ENCODE measurements around the gene TRPM1. TPM values are rescaled to one million over a fixed set of nuclear protein-coding genes. Genes with fewer than 3 reads are reported as not detected.

Gene TRPM1
- total and polyA plus RNA-seq, 2 donors (not counting 1 experiment from before 2014, with no cell fraction given): not detected

GRCh38 chr15:30954674-30955073 is 146.9 kb downstream of the TRPM1 start:
- H3K4me3 ChIP-seq (replicated peaks in 1 of 4; ENCODE audit: control extremely low read depth in 1 of 4, insufficient read depth in 1 of 4, low read depth in 3 of 4, low read length in 4 of 4): no peak overlapping the region
- H3K4me2 ChIP-seq (ENCODE audit: extremely low read depth, insufficient read depth, low read length): no peak overlapping the region
- H3K27me3 ChIP-seq (ENCODE audit: control insufficient read depth, insufficient read depth, low read length): no peaks in the 10 kb centered on the region
- H3K9ac ChIP-seq (ENCODE audit: insufficient read depth, low read length): no peak overlapping the region
- no peak for TF ChIP-seq EZH2 (IDR thresholded peaks at IDR 0.05; ENCODE audit: low read length, missing control alignments)
- TF ChIP-seq CTCF (conservative IDR thresholded peaks at IDR 0.05 in 1 of 2, IDR thresholded peaks at IDR 0.05 in 1 of 2; ENCODE audit: low read depth in 1 of 2, low read length in 2 of 2): no peak
- H3K4me1 ChIP-seq (ENCODE audit: control insufficient read depth, extremely low read depth, insufficient read depth, low read length): peaks cover 9% of the 10 kb centered on the region
- peak; percentile 16 to 36 for DNase-seq (ENCODE audit: low read depth in 2 of 2)
- H3K79me2 ChIP-seq (ENCODE audit: control insufficient read depth, insufficient read depth, low read length): no peaks in the 10 kb centered on the region
- H2AFZ ChIP-seq (ENCODE audit: low read length): no peak overlapping the region
- H3K36me3 ChIP-seq (ENCODE audit: control insufficient read depth, insufficient read depth, low read length): peaks cover 16% of the 10 kb centered on the region
- no peaks in the 10 kb centered on the region for H3K9me3 ChIP-seq (ENCODE audit: control insufficient read depth, insufficient read depth, low read depth, low read length)
- H4K20me1 ChIP-seq (ENCODE audit: control insufficient read depth, extremely low read depth, insufficient read depth, low read length): no peaks in the 10 kb centered on the region
- H3K27ac ChIP-seq (ENCODE audit: insufficient read depth, low read length): no peak overlapping the region

DNA sequence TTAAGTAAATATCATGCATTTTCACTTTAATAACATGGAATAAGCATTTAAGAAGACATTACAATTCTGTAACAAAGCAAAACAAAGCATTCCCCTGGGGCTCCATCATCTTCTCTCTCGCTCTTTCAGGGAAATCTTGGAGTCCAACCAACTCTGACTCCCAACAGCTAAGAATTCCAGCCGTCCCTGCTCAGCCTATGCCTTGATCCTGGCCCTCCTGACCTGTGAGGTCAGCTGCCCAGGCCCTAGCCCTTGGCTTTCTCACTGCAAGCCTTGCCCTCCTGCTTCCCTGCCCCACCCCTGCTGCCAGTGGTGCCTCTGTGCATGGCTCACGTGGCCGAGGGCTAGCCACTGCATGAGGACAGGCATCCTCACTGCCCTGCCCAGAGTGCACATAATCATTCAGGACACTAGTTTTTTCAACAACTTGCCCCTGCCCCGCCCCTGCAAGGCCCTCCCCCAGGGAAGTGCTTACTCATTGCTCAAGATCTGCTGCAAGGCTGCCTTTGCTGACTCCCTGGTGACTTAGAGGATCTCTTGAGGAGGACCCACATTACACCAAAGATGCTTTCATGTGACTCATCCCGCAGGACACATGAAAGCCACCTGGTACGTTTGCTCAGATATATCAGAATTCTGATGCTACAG is 147.7 kb downstream of the TRPM1 start:
- no peak for TF ChIP-seq CTCF (conservative IDR thresholded peaks at IDR 0.05 in 1 of 2, IDR thresholded peaks at IDR 0.05 in 1 of 2; ENCODE audit: low read depth in 1 of 2, low read length in 2 of 2)
- no peak for TF ChIP-seq EZH2 (IDR thresholded peaks at IDR 0.05; ENCODE audit: low read length, missing control alignments)
- Histone ChIP-seq H3K4me2 (ENCODE audit: extremely low read depth, insufficient read depth, low read length) (peak overlapping the region; percentile 65), H3K4me3 (replicated peaks in 1 of 4; ENCODE audit: control extremely low read depth in 1 of 4, insufficient read depth in 1 of 4, low read depth in 3 of 4, low read length in 4 of 4) (no peak overlapping the region), H3K9me3 (ENCODE audit: control insufficient read depth, insufficient read depth, low read depth, low read length) (no peaks in the 10 kb centered on the region), H2AFZ (ENCODE audit: low read length) (no peak overlapping the region), H3K79me2 (ENCODE audit: control insufficient read depth, insufficient read depth, low read length) (no peaks in the 10 kb centered on the region), H4K20me1 (ENCODE audit: control insufficient read depth, extremely low read depth, insufficient read depth, low read length) (no peaks in the 10 kb centered on the region), H3K27ac (ENCODE audit: insufficient read depth, low read length) (peak overlapping the region; percentile 77), H3K4me1 (ENCODE audit: control insufficient read depth, extremely low read depth, insufficient read depth, low read length) (peaks cover 9% of the 10 kb centered on the region), H3K27me3 (ENCODE audit: control insufficient read depth, insufficient read depth, low read length) (no peaks in the 10 kb centered on the region), H3K36me3 (ENCODE audit: control insufficient read depth, insufficient read depth, low read length) (peaks cover 17% of the 10 kb centered on the region), H3K9ac (ENCODE audit: insufficient read depth, low read length) (peak overlapping the region; percentile 27)
- peak; percentile 84 to 94 for DNase-seq (ENCODE audit: low read depth in 2 of 2)

DNA sequence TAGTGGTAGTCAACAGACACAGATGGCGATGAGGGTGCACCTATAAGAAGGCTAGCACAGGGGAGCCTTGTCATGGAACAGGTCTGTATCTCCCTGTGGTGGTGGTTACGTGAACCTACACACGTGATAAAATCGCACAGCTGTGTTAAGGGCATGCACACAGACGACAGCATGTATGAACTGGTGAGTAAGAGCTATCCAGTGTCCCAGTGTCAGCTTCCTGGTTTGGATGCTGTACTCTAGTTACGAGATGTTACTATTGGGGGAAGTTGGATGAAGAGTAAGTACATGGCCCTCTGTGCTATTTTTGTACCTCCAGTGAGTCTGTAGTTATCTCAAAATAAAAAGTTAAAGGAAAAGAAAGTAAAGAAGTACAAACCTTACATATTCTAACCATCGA is 148.3 kb downstream of the TRPM1 start:
- Histone ChIP-seq H3K79me2 (ENCODE audit: control insufficient read depth, insufficient read depth, low read length) (no peaks in the 10 kb centered on the region), H2AFZ (ENCODE audit: low read length) (no peak overlapping the region), H4K20me1 (ENCODE audit: control insufficient read depth, extremely low read depth, insufficient read depth, low read length) (no peaks in the 10 kb centered on the region), H3K27me3 (ENCODE audit: control insufficient read depth, insufficient read depth, low read length) (no peaks in the 10 kb centered on the region), H3K4me1 (ENCODE audit: control insufficient read depth, extremely low read depth, insufficient read depth, low read length) (peaks cover 9% of the 10 kb centered on the region), H3K27ac (ENCODE audit: insufficient read depth, low read length) (peak overlapping the region; percentile 77), H3K9ac (ENCODE audit: insufficient read depth, low read length) (no peak overlapping the region), H3K4me2 (ENCODE audit: extremely low read depth, insufficient read depth, low read length) (no peak overlapping the region), H3K9me3 (ENCODE audit: control insufficient read depth, insufficient read depth, low read depth, low read length) (no peaks in the 10 kb centered on the region), H3K36me3 (ENCODE audit: control insufficient read depth, insufficient read depth, low read length) (peaks cover 17% of the 10 kb centered on the region), H3K4me3 (replicated peaks in 1 of 4; ENCODE audit: control extremely low read depth in 1 of 4, insufficient read depth in 1 of 4, low read depth in 3 of 4, low read length in 4 of 4) (no peak overlapping the region)
- no peak for DNase-seq (ENCODE audit: low read depth in 2 of 2)
- TF ChIP-seq EZH2 (IDR thresholded peaks at IDR 0.05; ENCODE audit: low read length, missing control alignments) (no peak), CTCF (conservative IDR thresholded peaks at IDR 0.05 in 1 of 2, IDR thresholded peaks at IDR 0.05 in 1 of 2; ENCODE audit: low read depth in 1 of 2, low read length in 2 of 2) (no peak)

Other genes starting within 250 kb of the TRPM1 start
- gene FAN1, start 197.8 kb downstream of the TRPM1 start, total RNA-seq: 20.5 and 25.1 TPM in 2 replicates
- gene FAN1, start 197.8 kb downstream of the TRPM1 start, polyA plus RNA-seq: 7.1 and 8.9 TPM in 2 replicates
- 13.6 and 17.3 TPM in 2 replicates for gene MTMR10, start 110.1 kb downstream of the TRPM1 start, total RNA-seq
- 24.0 and 44.6 TPM in 2 replicates for gene MTMR10, start 110.1 kb downstream of the TRPM1 start, polyA plus RNA-seq
- 28.5 and 39.6 TPM in 2 replicates for gene KLF13, start 225.1 kb upstream of the TRPM1 start, total RNA-seq
- 29.5 and 42.9 TPM in 2 replicates for gene KLF13, start 225.1 kb upstream of the TRPM1 start, polyA plus RNA-seq

All from fibroblast of lung (primary cell).